Fibroblast of pulmonary artery (primary cell): ENCODE measurements around the gene CITED2.
A peak's percentile ranks its signal among the peaks of the same experiment; 100 is the strongest.

Experiments used
- DNase-seq: peaks from one replicate; pipeline ENCODE4 v3.0.0-alpha.2; 2010; ENCODE audit warnings: low read depth
- H3K4me3 ChIP-seq: replicated peaks from 2 replicates; pipeline ENCODE4 v1.5.1; 2011; ENCODE audit warnings: low read depth, mild to moderate bottlenecking, control low read depth, low read length, moderate library complexity
- CTCF ChIP-seq: IDR thresholded peaks from 2 replicates; pipeline ENCODE4 v1.5.1; 2011; ENCODE audit warnings: mild to moderate bottlenecking, control low read depth, low read length, inconsistent platforms; ENCODE audit errors: missing control alignments

Gene CITED2

GRCh38 chr6:139409026-139409425 lies 34.6 kb upstream of the CITED2 start:
- DNase-seq = peak; percentile 71
- no peak overlapping the region for H3K4me3 ChIP-seq

GRCh38 chr6:139407718-139408222 lies 33.3 kb upstream of the CITED2 start:
- no peak overlapping the region for H3K4me3 ChIP-seq
- no peak for TF ChIP-seq CTCF
- peak; percentile 85 for DNase-seq

More at GRCh38 chr6:139409026-139409425, 34.6 kb upstream of the CITED2 start:
- no peak for TF ChIP-seq CTCF

GRCh38 chr6:139406577-139407343 lies 32.3 kb upstream of the CITED2 start:
- no peak for TF ChIP-seq CTCF
- no peak for DNase-seq
- no peak overlapping the region for H3K4me3 ChIP-seq

GRCh38 chr6:139402876-139403386 lies 28.5 kb upstream of the CITED2 start:
- no peak overlapping the region for H3K4me3 ChIP-seq
- TF ChIP-seq CTCF = no peak
- peak; percentile 69 for DNase-seq

- DNase-seq = no peak
- H3K4me3 ChIP-seq = no peak overlapping the region
- no peak for TF ChIP-seq CTCF
These were observed 24.2 kb upstream of the CITED2 start for GRCh38 chr6:139398658-139399057.

GRCh38 chr6:139395891-139396301 lies 21.4 kb upstream of the CITED2 start:
- no peak for DNase-seq
- no peak overlapping the region for H3K4me3 ChIP-seq
- no peak for TF ChIP-seq CTCF
